K562 (cell line): ENCODE results near the gene RPS6KA4. TPM values are rescaled to one million over a fixed set of nuclear protein-coding genes. Genes with fewer than 3 reads are reported as not detected.

Source experiments
- ARID2 ChIP-seq: fragments of 450-650 bp; IDR thresholded peaks from 2 replicates; pipeline ENCODE4 v1.6.1; 2017; ENCODE audit warnings: antibody characterized with exemption, mild to moderate bottlenecking
- C11orf30 ChIP-seq: fragments of 450-650 bp; IDR thresholded peaks from 2 replicates; pipeline ENCODE4 v1.6.1; 2016; ENCODE audit warnings: low read depth, mild to moderate bottlenecking
- DPF2 ChIP-seq: fragments of 450-650 bp; IDR thresholded peaks from 2 replicates; pipeline ENCODE4 v1.6.1; 2016
- ELF4 ChIP-seq: fragments of 450-650 bp; formaldehyde crosslinking; IDR thresholded peaks from 2 replicates; pipeline ENCODE4 v1.4.0; 2022; ENCODE audit warnings: missing genetic modification characterization
- HDAC3 ChIP-seq: fragments of 450-650 bp; IDR thresholded peaks from 2 replicates; pipeline ENCODE4 v1.6.1; 2018; ENCODE audit warnings: borderline replicate concordance, mild to moderate bottlenecking, moderate library complexity; ENCODE audit not compliant: partially characterized antibody
- KAT7 ChIP-seq: sonication (generic); formaldehyde crosslinking; IDR thresholded peaks from 2 replicates; pipeline ENCODE4 v1.8.0; 2022; ENCODE audit warnings: missing genetic modification reagents, mild to moderate bottlenecking, borderline replicate concordance
- MAFG ChIP-seq: fragments of 450-650 bp; conservative IDR thresholded peaks from 2 replicates; pipeline ENCODE4 v1.6.1; 2016; ENCODE audit warnings: missing genetic modification characterization, missing compliant biosample characterization
- ZEB2 ChIP-seq: fragments of 450-650 bp; IDR thresholded peaks from 2 replicates; pipeline ENCODE4 v1.6.1; 2016
- ZNF217 ChIP-seq: sonication (generic); formaldehyde crosslinking; IDR thresholded peaks from 2 replicates; pipeline ENCODE4 v1.8.0; 2022; ENCODE audit warnings: mild to moderate bottlenecking, missing genetic modification reagents
- ZNF584 ChIP-seq: fragments of 200-800 bp; sonication (Bioruptor generic); IDR thresholded peaks from 2 replicates; pipeline ENCODE4 v1.6.1; 2016; ENCODE audit warnings: low read depth, mild to moderate bottlenecking, missing genetic modification characterization, missing compliant biosample characterization
- polyA plus RNA-seq, 8 experiments: library from polyadenylated mRNA; depleted of rRNA in 4 of 8; stranded (reverse) in 5 of 8; unstranded in 3 of 8; fragments of >200 nt; fragmentation: Nextera tagmentation in 2 of 8; fragmentation: Illumina TruSeq in 1 of 8; extraction: Ambion mirVana in 2 of 8; extraction: Trizol in 1 of 8; gene quantifications; 2 replicates each; pipeline versions ENCODE4 v1.2.1 to v1.2.3, GENCODE V29; 2011 to 2014; ENCODE audit warnings: inconsistent platforms in 1 of 8, missing spikeins in 1 of 8
- total RNA-seq, 7 experiments: library from RNA; depleted of rRNA in 6 of 7; stranded (reverse); fragments of >200 nt in 6 of 7; fragmentation: Illumina TruSeq in 2 of 7; extraction: Trizol in 2 of 7; gene quantifications; 2 replicates each; pipeline versions ENCODE4 v1.2.1 to v1.2.3, GENCODE V29; 2011 to 2021; ENCODE audit warnings: low replicate concordance in 1 of 7
- TF ChIP-seq, protein P1 (sequence below): fragments of 250-450 bp; sonication (Bioruptor Pico); IDR thresholded peaks from 2 replicates; pipeline ENCODE4 v1.5.0; 2020; ENCODE audit warnings: mild to moderate bottlenecking
- TF ChIP-seq, protein P2 (sequence below), 2 experiments: fragments of 450-650 bp in 1 of 2; sonication (generic) in 1 of 2; formaldehyde crosslinking in 1 of 2; IDR thresholded peaks in 1 of 2; conservative IDR thresholded peaks in 1 of 2; 2 replicates each; pipeline versions ENCODE4 v1.6.1 to v1.8.1; 2016 to 2023; ENCODE audit warnings: mild to moderate bottlenecking in 2 of 2, moderate library complexity in 2 of 2, inconsistent platforms in 1 of 2, missing genetic modification reagents in 1 of 2
- TF ChIP-seq, protein P3 (sequence below): fragments of 450-650 bp; IDR thresholded peaks from 2 replicates; pipeline ENCODE4 v1.6.1; 2018; ENCODE audit not compliant: partially characterized antibody

The RPS6KA4 gene
- total and polyA plus RNA-seq, 9 of the 15 experiments (the other 6 are each of a cell fraction or from before 2014, with no cell fraction given), result 0.15 to 23.8 (median 9.8) TPM

DNA sequence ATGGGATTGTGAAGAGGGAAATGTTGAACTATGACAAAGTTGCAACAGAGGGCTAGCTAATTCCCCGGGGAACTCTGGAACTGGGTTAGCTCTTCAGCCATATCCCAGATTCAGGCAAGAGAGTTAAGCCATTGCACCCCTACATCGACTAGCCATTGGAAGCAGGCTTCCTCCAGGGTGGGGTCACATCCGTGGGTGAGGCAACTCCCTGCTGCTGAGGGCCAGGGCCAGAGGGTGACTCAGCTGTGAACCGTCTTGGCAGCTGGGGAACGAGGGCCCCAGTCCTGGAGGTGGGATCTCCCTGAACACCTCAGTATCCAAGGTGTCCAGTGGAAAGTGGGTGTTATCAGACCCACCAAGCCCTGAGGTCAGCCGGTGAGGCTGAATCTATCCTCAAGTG, 41.1 kb downstream of the RPS6KA4 start (continued):
- TF ChIP-seq, protein P1, sequence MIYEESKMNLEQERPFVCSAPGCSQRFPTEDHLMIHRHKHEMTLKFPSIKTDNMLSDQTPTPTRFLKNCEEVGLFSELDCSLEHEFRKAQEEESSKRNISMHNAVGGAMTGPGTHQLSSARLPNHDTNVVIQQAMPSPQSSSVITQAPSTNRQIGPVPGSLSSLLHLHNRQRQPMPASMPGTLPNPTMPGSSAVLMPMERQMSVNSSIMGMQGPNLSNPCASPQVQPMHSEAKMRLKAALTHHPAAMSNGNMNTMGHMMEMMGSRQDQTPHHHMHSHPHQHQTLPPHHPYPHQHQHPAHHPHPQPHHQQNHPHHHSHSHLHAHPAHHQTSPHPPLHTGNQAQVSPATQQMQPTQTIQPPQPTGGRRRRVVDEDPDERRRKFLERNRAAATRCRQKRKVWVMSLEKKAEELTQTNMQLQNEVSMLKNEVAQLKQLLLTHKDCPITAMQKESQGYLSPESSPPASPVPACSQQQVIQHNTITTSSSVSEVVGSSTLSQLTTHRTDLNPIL, result no peak
- TF ChIP-seq ZEB2, result peak; percentile 43; the same call in 1 of the 2 replicates
- TF ChIP-seq MAFG (tag), result peak; percentile 29; the same call in 1 of the 2 replicates
- no peak for TF ChIP-seq ARID2
- TF ChIP-seq ZNF584, result no peak
- TF ChIP-seq, protein P2, sequence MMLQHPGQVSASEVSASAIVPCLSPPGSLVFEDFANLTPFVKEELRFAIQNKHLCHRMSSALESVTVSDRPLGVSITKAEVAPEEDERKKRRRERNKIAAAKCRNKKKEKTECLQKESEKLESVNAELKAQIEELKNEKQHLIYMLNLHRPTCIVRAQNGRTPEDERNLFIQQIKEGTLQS (IDR thresholded peaks at IDR 0.05), result peak; percentile 77; the same call in 1 of the 2 replicates
- TF ChIP-seq, protein P2 (CRISPR knock-in tag; conservative IDR thresholded peaks at IDR 0.05), result no peak
- TF ChIP-seq C11orf30, result peak; percentile 62
- TF ChIP-seq ELF4 (CRISPR knock-in tag), result no peak
- no peak for TF ChIP-seq HDAC3
- TF ChIP-seq DPF2, result peak; percentile 37; the same call in 1 of the 2 replicates
- TF ChIP-seq KAT7 (CRISPR knock-in tag), result no peak
- no peak for TF ChIP-seq ZNF217
- TF ChIP-seq, protein P3, sequence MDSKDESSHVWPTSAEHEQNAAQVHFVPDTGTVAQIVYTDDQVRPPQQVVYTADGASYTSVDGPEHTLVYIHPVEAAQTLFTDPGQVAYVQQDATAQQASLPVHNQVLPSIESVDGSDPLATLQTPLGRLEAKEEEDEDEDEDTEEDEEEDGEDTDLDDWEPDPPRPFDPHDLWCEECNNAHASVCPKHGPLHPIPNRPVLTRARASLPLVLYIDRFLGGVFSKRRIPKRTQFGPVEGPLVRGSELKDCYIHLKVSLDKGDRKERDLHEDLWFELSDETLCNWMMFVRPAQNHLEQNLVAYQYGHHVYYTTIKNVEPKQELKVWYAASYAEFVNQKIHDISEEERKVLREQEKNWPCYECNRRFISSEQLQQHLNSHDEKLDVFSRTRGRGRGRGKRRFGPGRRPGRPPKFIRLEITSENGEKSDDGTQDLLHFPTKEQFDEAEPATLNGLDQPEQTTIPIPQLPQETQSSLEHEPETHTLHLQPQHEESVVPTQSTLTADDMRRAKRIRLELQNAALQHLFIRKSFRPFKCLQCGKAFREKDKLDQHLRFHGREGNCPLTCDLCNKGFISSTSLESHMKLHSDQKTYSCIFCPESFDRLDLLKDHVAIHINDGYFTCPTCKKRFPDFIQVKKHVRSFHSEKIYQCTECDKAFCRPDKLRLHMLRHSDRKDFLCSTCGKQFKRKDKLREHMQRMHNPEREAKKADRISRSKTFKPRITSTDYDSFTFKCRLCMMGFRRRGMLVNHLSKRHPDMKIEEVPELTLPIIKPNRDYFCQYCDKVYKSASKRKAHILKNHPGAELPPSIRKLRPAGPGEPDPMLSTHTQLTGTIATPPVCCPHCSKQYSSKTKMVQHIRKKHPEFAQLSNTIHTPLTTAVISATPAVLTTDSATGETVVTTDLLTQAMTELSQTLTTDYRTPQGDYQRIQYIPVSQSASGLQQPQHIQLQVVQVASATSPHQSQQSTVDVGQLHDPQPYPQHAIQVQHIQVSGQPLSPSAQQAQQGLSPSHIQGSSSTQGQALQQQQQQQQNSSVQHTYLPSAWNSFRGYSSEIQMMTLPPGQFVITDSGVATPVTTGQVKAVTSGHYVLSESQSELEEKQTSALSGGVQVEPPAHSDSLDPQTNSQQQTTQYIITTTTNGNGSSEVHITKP, result peak; percentile 64
